SK-N-SH (cell line): ENCODE measurements around the gene PSMB9.

Experiments used
- CHD2 ChIP-seq: fragments of 150-350 bp; IDR thresholded peaks from 2 replicates; pipeline ENCODE4 v1.6.1; 2018; ENCODE audit warnings: low read length; ENCODE audit not compliant: partially characterized antibody
- EP300 ChIP-seq, 2 experiments: IDR thresholded peaks; 2 replicates each; pipeline versions ENCODE4 v1.4.0 to v1.6.1; 2012; ENCODE audit warnings: borderline replicate concordance in 1 of 2, low read depth in 1 of 2, low read length in 1 of 2
- EZH2phosphoT487 ChIP-seq: fragments of 200-600 bp; sonication (generic); IDR thresholded peaks from 2 replicates; pipeline ENCODE4 v1.6.1; 2017; ENCODE audit warnings: low read depth, mixed run types, mild to moderate bottlenecking, antibody characterized with exemption, moderate library complexity, borderline replicate concordance
- FOXJ3 ChIP-seq: sonication (generic); formaldehyde crosslinking; IDR thresholded peaks from 2 replicates; pipeline ENCODE4 v1.5.1; 2020; ENCODE audit warnings: mild to moderate bottlenecking, missing genetic modification reagents
- FOXM1 ChIP-seq: IDR thresholded peaks from 2 replicates; pipeline ENCODE4 v1.4.0; 2012; ENCODE audit warnings: low read depth, mild to moderate bottlenecking
- NRF1 ChIP-seq: IDR thresholded peaks from 2 replicates; pipeline ENCODE4 v1.6.1; 2012; ENCODE audit warnings: low read depth, mild to moderate bottlenecking, low read length
- RAD21 ChIP-seq: IDR thresholded peaks from 2 replicates; pipeline ENCODE4 v1.6.1; 2012; ENCODE audit warnings: mild to moderate bottlenecking, low read length
- SMC3 ChIP-seq: IDR thresholded peaks from 2 replicates; pipeline ENCODE4 v1.6.1; 2012; ENCODE audit warnings: low read depth, low read length, improper control_type of control experiment
- TAF1 ChIP-seq: IDR thresholded peaks from 2 replicates; pipeline ENCODE4 v1.6.1; 2012; ENCODE audit warnings: low read depth, mild to moderate bottlenecking, low read length, moderate library complexity, borderline replicate concordance
- YY1 ChIP-seq: IDR thresholded peaks from 2 replicates; pipeline ENCODE4 v1.4.0; 2012; ENCODE audit warnings: low read depth, mild to moderate bottlenecking
- TF ChIP-seq, protein P1 (sequence below): fragments of 200-600 bp; sonication (generic); IDR thresholded peaks from 2 replicates; pipeline ENCODE4 v1.6.1; 2017; ENCODE audit warnings: antibody characterized with exemption, mild to moderate bottlenecking, moderate library complexity
- TF ChIP-seq, protein P2 (sequence below): IDR thresholded peaks from 2 replicates; pipeline ENCODE4 v1.4.0; 2012; ENCODE audit warnings: low read depth, borderline replicate concordance
- TF ChIP-seq, protein P3 (sequence below): IDR thresholded peaks from 2 replicates; pipeline ENCODE4 v1.4.0; 2012; ENCODE audit warnings: low read depth, borderline replicate concordance

DNA sequence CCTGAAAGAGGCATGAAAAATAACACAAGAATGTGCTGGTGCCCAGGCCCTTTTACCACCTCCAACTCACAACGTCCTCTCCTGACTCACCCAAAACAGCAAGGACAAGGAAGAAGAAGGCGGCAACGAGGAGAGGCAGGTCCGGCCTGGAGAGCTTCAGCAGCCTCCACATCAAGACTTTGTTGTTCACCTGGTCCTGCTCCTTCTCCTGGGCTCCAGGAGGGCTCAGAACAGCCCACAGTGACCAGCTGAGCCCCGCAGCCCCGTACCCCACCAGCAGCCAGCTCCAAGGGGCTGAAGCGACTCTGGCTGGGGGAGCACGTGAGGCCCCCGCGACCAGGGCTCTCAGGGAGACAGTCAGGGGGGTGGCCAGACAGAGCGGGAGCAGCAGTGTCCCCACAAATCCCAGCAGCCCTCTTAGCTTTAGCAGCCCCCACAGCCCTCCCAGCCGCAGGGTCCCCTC lies 16.3 kb upstream of the PSMB9 start:
- TF ChIP-seq, protein P1, sequence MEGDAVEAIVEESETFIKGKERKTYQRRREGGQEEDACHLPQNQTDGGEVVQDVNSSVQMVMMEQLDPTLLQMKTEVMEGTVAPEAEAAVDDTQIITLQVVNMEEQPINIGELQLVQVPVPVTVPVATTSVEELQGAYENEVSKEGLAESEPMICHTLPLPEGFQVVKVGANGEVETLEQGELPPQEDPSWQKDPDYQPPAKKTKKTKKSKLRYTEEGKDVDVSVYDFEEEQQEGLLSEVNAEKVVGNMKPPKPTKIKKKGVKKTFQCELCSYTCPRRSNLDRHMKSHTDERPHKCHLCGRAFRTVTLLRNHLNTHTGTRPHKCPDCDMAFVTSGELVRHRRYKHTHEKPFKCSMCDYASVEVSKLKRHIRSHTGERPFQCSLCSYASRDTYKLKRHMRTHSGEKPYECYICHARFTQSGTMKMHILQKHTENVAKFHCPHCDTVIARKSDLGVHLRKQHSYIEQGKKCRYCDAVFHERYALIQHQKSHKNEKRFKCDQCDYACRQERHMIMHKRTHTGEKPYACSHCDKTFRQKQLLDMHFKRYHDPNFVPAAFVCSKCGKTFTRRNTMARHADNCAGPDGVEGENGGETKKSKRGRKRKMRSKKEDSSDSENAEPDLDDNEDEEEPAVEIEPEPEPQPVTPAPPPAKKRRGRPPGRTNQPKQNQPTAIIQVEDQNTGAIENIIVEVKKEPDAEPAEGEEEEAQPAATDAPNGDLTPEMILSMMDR = no peak
- TF ChIP-seq FOXM1 (no peak), TAF1 (no peak), NRF1 (no peak), EZH2phosphoT487 (no peak), EP300 (IDR thresholded peaks at IDR 0.05; ENCODE audit: borderline replicate concordance in 1 of 2, low read depth in 1 of 2, low read length in 1 of 2) (no peak), YY1 (no peak), CHD2 (no peak), RAD21 (no peak), SMC3 (no peak), FOXJ3 (CRISPR knock-in tag) (no peak)
- TF ChIP-seq, protein P2, sequence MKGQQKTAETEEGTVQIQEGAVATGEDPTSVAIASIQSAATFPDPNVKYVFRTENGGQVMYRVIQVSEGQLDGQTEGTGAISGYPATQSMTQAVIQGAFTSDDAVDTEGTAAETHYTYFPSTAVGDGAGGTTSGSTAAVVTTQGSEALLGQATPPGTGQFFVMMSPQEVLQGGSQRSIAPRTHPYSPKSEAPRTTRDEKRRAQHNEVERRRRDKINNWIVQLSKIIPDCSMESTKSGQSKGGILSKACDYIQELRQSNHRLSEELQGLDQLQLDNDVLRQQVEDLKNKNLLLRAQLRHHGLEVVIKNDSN = no peak
- TF ChIP-seq, protein P3, sequence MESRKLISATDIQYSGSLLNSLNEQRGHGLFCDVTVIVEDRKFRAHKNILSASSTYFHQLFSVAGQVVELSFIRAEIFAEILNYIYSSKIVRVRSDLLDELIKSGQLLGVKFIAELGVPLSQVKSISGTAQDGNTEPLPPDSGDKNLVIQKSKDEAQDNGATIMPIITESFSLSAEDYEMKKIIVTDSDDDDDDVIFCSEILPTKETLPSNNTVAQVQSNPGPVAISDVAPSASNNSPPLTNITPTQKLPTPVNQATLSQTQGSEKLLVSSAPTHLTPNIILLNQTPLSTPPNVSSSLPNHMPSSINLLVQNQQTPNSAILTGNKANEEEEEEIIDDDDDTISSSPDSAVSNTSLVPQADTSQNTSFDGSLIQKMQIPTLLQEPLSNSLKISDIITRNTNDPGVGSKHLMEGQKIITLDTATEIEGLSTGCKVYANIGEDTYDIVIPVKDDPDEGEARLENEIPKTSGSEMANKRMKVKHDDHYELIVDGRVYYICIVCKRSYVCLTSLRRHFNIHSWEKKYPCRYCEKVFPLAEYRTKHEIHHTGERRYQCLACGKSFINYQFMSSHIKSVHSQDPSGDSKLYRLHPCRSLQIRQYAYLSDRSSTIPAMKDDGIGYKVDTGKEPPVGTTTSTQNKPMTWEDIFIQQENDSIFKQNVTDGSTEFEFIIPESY = no peak
